AG10803 (cell line): Measurements from ENCODE around the gene BCAS3.
"Not testable (repeated sequence)": the region's sequence is repeated elsewhere in the genome, so short reads cannot be mapped to it uniquely, and the experiment has no call there.

ENCODE experiments used
- DNase-seq: peaks from one replicate; pipeline ENCODE4 v3.0.0; 2010; ENCODE audit warnings: low read depth
- H3K4me3 ChIP-seq: 2 replicates; pipeline ENCODE4 v1.5.1; 2011; ENCODE audit warnings: mild to moderate bottlenecking, low read length, control low read depth
- TF ChIP-seq, protein P1 (sequence below): conservative IDR thresholded peaks from 2 replicates; pipeline ENCODE4 v1.5.1; 2011; ENCODE audit warnings: mild to moderate bottlenecking, low read length, control low read depth, inconsistent platforms

Gene BCAS3

GRCh38 chr17:60653569-60653968 lies 24.1 kb upstream of the BCAS3 start:
- no peak for DNase-seq
- H3K4me3 ChIP-seq: no peak overlapping the region
- TF ChIP-seq, protein P1, sequence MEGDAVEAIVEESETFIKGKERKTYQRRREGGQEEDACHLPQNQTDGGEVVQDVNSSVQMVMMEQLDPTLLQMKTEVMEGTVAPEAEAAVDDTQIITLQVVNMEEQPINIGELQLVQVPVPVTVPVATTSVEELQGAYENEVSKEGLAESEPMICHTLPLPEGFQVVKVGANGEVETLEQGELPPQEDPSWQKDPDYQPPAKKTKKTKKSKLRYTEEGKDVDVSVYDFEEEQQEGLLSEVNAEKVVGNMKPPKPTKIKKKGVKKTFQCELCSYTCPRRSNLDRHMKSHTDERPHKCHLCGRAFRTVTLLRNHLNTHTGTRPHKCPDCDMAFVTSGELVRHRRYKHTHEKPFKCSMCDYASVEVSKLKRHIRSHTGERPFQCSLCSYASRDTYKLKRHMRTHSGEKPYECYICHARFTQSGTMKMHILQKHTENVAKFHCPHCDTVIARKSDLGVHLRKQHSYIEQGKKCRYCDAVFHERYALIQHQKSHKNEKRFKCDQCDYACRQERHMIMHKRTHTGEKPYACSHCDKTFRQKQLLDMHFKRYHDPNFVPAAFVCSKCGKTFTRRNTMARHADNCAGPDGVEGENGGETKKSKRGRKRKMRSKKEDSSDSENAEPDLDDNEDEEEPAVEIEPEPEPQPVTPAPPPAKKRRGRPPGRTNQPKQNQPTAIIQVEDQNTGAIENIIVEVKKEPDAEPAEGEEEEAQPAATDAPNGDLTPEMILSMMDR: no peak

DNA sequence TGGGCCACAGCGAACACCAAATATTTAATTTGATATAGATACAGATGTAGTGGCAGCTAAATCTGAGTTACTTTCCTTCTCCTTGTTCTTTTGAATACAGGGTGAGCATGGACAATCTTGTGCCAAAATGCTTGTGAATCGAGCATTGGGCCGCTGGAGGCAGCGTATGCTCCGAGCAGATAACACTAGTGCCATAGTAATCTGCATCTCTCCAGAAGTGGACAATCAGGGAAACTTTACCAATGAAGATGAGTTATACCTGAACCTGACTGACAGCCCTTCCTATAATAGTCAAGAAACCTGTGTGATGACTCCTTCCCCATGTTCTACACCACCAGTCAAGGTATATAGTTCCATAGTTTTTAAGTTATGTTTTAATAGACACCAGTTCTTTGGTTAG lies 21.2 kb upstream of the BCAS3 start:
- H3K4me3 ChIP-seq: no peak overlapping the region

DNA sequence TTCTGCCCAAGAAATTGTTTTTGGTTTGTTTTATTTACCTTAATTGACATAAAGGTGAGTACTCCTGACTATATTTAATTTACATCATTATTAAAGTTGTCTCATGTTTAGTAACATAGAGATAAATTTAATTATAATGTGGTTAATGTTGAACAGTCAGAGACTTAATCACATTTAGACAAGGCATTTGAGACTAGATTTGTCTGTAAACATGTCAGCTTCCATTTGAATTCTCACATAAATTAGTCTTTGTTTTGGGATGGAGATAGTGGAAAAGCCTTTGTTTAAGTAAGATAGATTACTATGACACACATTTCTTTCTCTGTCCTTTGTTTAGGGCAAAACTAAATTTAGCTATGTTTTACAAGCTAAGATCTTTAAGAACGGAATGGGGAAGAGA lies 18.5 kb upstream of the BCAS3 start:
- H3K4me3 ChIP-seq: no peak overlapping the region
- TF ChIP-seq, protein P1: no peak
- DNase-seq: no peak

More for the DNA sequence above, 21.2 kb upstream of the BCAS3 start:
- no peak for DNase-seq
- TF ChIP-seq, protein P1: no peak

- DNase-seq: no peak
- TF ChIP-seq, protein P1: no peak
- no peak overlapping the region for H3K4me3 ChIP-seq
Observed at GRCh38 chr17:60661489-60661888, 16.2 kb upstream of the BCAS3 start.

- DNase-seq: peak; percentile 75
- H3K4me3 ChIP-seq: no peak overlapping the region
- TF ChIP-seq, protein P1: no peak
Observed at GRCh38 chr17:60664022-60664421, 13.6 kb upstream of the BCAS3 start.

DNA sequence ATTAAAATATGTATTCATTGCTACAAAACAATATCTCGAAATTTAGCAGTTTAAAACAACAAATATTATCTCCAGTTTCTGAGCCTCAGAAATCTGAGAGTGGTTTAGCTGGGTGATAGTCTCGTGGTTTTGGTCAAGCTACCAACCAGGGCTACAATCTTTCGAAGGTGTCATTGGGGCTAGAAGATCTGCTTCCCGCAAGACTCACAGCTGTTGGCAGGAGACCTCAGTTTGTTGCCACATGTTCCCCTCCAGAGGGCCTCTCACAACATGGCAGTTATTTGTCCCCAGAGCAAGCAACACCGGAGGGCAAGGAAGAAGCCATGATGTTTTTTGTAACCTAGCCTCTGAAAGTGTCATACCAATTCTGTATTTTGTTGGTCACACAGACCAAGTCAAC lies 12.0 kb upstream of the BCAS3 start:
- DNase-seq: peak; percentile 20
- no peak overlapping the region for H3K4me3 ChIP-seq

DNA sequence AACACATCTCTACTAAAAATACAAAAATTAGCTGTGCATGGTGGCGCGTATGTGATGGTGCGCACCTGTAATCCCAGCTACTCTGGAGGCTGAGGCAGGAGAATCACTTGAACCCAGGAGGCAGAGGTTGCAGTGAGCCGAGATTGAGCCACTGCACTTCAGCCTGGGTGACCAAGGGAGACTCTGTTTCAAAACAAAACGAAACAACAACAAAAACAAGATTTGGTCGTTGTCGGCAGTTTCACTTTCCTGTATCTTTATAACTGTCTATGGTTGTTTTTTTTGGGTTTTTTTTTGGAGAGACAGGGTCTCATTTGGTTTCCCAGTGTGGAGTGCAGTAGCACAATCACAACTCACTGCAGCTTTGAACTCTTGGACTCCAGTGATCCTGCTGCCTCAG lies 8.9 kb upstream of the BCAS3 start:
- H3K4me3 ChIP-seq, DNase-seq: not testable (repeated sequence)

More for the DNA sequence above, 12.0 kb upstream of the BCAS3 start:
- TF ChIP-seq, protein P1: no peak

- peak; percentile 24 for DNase-seq
- TF ChIP-seq, protein P1: no peak
- H3K4me3 ChIP-seq: no peak overlapping the region
Observed at GRCh38 chr17:60671482-60671881, 6.2 kb upstream of the BCAS3 start.

DNA sequence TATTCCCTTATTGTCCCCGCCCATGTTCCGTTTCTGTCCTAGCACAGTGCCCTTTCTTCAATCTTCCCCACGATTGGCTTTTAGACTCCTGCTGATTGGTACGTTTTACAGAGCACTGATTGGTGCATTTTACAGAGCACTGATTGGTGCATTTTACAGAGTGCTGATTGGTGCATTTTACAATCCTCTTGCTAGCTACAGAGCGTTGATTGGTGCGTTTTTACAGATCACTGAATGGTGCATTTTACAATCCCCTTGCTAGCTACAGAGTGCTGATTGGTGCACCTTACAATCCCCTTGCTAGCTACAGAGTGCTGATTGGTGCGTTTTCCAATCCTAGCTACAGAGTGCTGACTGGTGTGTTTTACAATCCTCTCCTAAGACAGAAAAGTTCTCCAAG lies 3.0 kb upstream of the BCAS3 start:
- DNase-seq, H3K4me3 ChIP-seq: not testable (repeated sequence)
